C4-2B (cell line): Measurements from ENCODE around the gene TMEM263.

ENCODE experiments used
- H3K27ac ChIP-seq: fragments of 450-650 bp; 2 replicates; pipeline ENCODE4 v1.5.1; 2017
- CTCF ChIP-seq: fragments of 450-650 bp; conservative IDR thresholded peaks from 2 replicates; pipeline ENCODE4 v1.5.1; 2017; ENCODE audit warnings: mild to moderate bottlenecking
- ZFX ChIP-seq: fragments of 450-650 bp; IDR thresholded peaks from 2 replicates; pipeline ENCODE4 v1.6.1; 2017

Gene TMEM263

DNA sequence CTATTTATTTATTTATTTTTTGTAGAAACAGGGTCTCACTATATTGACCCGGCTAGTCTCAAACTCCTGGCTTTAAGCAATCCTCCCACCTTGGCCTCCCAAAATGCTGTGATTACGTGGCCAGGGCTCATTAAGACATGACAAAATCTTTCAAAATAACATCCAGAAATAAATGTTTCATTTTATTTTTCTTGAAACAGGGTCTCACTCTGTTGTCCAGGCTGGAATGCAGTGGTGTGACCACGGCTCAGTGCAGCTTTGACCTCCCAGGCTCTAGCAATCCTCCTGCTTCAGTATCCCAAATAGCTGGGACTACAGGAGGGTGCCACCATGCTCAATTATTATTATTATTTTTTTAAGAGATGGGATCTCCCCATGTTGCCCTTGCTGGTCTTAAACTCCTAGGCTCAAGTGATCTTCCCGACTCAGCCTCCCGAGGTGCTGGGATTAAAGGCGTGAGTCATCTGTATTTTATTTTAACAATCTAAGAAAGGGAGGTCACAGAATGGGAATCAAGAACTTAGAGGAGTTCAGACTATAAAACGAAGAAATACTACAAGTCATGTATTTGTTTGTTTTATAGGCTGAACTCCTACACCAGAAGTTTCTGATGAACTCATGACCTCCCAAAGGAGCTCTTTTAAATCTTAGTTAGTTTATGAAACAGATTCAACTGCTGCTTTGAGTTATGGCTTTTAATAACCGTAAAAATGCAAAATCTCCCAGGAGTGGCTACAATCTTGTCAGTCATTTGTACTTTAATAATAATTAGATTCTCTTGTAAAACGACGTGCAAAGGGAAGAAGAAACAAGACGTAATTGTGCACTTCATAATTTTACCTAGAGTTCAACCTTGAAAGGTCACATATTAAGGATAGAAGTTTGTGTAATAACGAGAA is 2.1 kb upstream of the TMEM263 start:
- H3K27ac ChIP-seq, result no peak overlapping the region
- TF ChIP-seq ZFX (no peak), CTCF (no peak)

GRCh38 chr12:106954462-106955376 is 988 bp upstream of the TMEM263 start:
- H3K27ac ChIP-seq, result peak overlapping the region; percentile 75; the same call in 1 of the 2 replicates
- TF ChIP-seq CTCF, result no peak
- no peak for TF ChIP-seq ZFX

- H3K27ac ChIP-seq, result peak overlapping the region; percentile 75
- TF ChIP-seq ZFX, result no peak; the same call in 1 of the 2 replicates
- TF ChIP-seq CTCF, result peak; percentile 27
Measured at GRCh38 chr12:106956048-106956578, 406 bp downstream of the TMEM263 start.

DNA sequence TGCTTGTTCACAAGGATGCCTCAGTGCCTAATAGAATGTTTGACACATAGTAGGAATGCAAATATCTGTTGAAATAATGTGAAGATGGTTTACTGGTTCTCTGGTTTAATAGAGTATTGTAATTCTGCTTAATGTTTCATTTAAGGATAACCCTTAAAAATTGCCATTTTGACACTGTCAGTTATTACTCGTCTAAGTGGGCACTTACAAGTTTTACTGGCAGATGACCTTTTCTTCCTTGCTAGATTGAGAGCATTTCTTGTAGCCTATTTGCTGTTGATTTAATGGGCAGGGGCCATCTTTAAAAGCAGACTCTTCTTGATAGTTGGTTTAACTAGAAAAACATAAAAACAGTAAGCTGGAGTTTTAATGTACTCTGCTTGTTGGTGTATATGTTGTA is 1.9 kb downstream of the TMEM263 start:
- TF ChIP-seq CTCF, result no peak
- no peak for TF ChIP-seq ZFX
- no peak overlapping the region for H3K27ac ChIP-seq

DNA sequence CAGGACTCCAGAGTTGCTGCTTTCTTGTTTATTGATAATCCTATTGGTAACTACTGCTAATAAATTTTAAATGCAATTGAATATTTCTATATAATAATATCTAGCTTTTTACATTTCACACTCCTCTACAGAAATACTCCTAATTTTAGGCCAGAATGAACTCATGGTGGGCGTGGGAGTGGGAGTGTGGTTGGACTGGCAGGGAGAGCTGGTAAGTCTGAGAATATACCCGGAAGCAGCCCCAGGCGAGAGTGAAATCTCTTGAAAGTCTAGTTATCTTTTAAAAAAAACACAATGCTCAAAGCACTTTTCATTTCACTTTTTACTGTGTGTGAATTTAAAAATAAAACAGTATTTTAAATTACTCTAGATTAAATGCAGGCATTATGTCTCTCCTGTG is 4.7 kb downstream of the TMEM263 start:
- TF ChIP-seq ZFX (no peak), CTCF (no peak)
- no peak overlapping the region for H3K27ac ChIP-seq

GRCh38 chr12:106962286-106962685 is 6.6 kb downstream of the TMEM263 start:
- no peak overlapping the region for H3K27ac ChIP-seq
- no peak for TF ChIP-seq CTCF

GRCh38 chr12:106964526-106964925 is 8.8 kb downstream of the TMEM263 start:
- TF ChIP-seq ZFX, result no peak
- TF ChIP-seq CTCF, result no peak
- no peak overlapping the region for H3K27ac ChIP-seq
